ENCODE measurements around the gene HADHB. TPM values are rescaled to one million over a fixed set of nuclear protein-coding genes. Genes with fewer than 3 reads are reported as not detected.
"Not testable (repeated sequence)": the region's sequence is repeated elsewhere in the genome, so short reads cannot be mapped to it uniquely, and the experiment has no call there.

The HADHB gene
- total RNA-seq, 1 donor from 2014 or later = 77.0 TPM

GRCh38 chr2:26243470-26244308 lies 1.1 kb upstream of the HADHB start:
- peak; percentile 38 for DNase-seq (ENCODE audit: low spot score)

- peak; percentile 38 for DNase-seq (ENCODE audit: low spot score)
Observed at GRCh38 chr2:26245231-26245732, 543 bp downstream of the HADHB start.

DNA sequence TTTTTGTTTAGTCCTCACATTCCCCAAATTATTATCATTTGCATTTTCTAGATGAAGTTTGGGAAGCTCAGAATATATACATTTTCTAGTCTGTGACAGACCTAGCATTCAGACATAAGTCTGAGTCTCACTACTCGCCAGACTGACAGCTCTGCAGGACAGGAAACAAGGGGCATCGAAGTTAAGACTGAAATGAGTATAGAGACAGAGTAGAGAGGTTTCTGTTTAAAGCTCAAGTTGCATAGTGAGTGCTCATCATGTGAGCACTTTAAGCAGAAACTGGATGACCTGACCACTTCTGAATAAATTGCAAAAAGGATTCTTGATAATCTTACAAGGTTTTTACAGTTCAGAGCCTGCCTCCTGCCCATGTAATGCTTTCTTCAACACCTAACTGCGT lies 1.1 kb downstream of the HADHB start:
- no peak for DNase-seq (ENCODE audit: low spot score)

GRCh38 chr2:26246818-26247217 lies 2.1 kb downstream of the HADHB start:
- no peak for DNase-seq (ENCODE audit: low spot score)

DNA sequence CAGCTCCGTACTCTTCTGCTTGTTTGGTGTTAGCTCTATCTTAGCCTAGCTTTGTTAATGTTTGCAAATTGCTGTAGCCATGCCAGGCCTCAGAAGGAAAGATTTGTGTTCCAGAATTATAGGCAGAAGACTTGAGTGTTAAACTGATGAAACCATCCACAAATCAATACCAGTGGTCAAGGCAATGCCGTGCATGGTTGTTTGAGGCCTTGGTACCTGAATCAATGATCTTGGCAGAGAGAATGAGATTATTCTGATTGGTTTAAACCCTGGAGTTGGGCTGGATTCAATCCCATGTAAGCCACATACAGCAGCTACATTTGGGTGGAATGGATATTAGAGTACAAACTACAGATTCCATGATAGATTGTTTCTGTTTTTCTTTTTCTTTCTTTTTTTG lies 4.9 kb downstream of the HADHB start:
- DNase-seq (ENCODE audit: low spot score) = no peak

GRCh38 chr2:26251893-26252292 lies 7.2 kb downstream of the HADHB start:
- no peak for DNase-seq (ENCODE audit: low spot score)

DNA sequence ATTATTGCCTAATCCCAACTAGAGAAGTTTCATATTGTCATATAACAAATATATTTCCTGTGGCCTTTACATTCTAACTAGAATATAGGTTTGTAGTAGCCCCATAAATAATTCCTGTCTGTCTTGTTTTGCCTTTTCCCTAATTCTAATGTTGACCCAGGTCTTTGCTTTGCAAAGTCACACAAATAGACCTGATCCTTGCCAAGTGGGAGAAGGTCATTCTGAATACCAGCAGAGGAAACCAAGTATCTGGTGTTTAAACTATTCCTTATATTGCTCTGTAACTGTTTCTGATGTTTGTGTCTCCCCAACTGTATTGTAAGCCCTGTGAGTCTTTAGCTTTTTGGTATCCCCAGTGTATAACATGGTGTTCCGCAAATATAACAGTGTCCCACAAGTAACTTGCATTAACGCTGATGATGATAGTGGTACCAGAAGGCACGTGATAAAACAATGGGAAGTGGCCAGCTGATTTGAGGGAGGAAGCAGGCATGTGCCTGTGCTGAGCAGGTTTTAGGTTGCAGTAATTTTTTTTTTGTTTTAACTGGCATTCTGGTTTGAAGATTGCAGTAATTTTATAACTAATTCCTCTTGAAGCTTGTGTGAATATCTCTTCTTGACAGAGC lies 11.1 kb downstream of the HADHB start:
- DNase-seq (ENCODE audit: low spot score) = no peak

DNA sequence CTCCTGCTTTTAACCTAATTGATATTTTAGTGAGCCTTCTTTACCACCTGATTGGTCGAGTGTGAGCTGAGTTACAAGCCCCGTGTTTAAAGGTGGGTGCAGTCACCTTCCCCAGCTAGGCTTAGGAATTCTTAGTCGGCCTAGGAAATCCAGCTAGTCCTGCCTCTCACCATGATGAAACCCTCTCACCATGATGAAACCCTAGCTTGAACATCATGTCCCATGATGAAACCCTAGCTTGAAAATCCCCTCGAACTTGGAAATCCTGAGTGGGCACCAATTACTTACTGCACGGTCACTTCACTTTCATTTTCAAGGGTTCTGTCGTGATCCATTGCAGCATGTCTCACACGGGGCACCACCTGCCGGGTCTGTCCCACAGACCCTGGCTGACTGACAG lies 14.1 kb downstream of the HADHB start:
- DNase-seq (ENCODE audit: low spot score) = not testable (repeated sequence)

DNA sequence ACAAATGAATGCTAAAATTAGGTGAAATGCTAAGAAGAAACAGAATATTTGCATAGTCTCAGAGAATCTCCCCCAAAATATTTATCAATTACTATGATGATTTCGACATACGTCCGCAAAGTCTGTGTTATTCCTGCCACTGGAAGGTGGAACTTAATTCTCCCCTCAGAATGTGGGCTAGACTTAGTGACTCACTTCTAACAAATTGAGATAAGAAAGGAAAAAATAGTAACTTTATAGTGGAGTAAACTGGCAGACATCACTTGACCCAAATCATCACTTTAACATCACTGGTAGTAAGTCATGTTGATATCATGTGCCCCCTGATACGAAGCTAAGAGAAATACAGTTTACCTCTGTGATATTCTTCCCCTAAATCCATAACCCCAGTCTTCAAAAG lies 23.5 kb downstream of the HADHB start:
- no peak for DNase-seq (ENCODE audit: low spot score)

DNA sequence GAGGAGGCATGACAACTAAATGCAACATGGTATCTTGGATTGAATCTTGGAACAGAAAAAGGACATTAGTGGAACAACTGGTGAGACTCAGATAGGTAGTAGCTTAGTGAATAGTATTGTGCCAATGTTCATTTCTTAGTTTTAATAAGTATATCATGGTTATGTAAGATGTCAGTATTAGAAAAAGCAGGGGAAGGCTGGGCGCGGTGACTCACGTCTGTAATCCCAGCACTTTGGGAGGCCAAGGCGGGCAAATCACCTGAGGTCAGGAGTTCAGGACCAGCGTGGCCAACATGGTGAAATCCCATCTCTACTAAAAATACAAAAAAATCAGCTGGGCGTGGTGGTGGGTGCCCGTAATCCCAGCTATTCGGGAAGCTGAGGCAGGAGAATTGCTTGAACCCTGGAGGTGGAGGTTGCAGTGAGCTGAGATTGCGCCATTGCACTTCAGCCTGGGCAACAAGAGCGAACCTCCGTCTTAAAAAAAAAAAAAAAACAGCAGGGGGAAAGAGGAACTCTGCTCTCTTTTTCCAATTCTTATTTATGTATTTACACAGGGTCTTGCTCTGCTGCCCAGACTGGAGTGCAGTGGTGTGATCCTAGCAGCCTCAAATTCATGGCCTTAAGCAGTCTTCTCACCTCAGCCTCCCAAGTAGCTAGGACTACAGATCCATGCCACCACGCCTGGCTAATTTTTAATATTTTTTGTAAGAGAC lies 24.1 kb downstream of the HADHB start:
- not testable (repeated sequence) for DNase-seq (ENCODE audit: low spot score)

GRCh38 chr2:26269571-26270158 lies 24.9 kb downstream of the HADHB start:
- DNase-seq (ENCODE audit: low spot score) = no peak

- DNase-seq (ENCODE audit: low spot score) = no peak
Observed at GRCh38 chr2:26270373-26270772, 25.6 kb downstream of the HADHB start.

- no peak for DNase-seq (ENCODE audit: low spot score)
Observed at GRCh38 chr2:26273501-26273900, 28.8 kb downstream of the HADHB start.

DNA sequence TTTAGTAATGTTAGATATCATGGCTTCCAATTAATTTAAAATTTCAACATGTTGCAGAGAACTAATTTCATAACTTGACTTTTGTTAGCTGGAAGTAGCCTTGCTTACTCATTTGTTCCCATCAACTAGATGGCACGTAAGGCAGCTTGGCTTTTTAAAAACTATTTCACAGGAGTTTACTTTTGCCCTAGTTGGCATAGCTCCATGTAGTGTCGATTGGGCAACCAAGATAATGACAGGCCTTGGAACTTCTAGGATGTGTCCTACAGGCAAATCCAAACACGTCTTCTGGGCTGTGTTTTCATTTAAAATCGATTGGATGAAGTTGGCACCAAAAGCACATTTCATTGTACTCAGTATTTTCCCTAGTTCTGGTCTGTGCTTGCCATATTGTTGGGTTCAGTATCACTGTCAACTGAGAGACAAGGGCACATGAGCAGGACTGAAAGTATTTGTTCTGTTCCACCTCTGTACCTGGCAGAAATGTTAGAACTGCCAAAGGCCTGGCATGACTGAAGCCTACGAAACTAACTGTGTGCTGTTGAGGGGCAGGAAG lies 29.4 kb downstream of the HADHB start:
- DNase-seq (ENCODE audit: low spot score) = peak; percentile 39

DNA sequence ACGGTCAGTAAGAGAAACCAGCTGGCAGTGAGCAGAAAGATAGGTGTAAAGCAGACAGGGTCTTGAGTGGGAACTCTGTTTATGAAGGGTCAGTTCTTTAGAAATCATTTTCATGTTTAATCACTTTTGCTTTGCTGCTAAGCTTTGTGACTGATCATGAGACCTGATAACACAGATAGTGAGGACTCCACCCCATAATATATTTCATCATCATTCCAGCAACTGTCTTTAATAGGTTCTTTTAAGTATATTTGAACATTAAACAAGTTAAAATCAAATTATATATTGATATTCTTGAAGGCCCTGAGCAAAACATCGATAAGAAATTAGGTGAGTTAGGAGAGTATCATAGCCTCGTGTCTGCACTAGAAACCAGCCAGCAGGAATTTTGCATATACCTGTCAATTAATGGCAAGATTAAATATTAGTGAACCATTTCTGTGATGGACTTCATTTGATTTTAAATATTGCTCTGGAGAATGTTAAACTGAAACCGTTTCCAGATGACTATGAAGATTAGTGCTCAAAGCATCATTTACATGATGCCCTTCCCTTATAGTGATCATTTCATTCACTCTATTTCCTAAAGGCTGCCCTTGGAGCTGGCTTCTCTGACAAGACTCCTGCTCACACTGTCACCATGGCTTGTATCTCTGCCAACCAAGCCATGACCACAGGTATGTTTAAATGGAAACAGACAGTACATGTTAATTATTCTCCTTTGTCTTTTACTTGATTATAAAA lies 31.9 kb downstream of the HADHB start:
- no peak for DNase-seq (ENCODE audit: low spot score)

- DNase-seq (ENCODE audit: low spot score) = no peak
Observed at GRCh38 chr2:26279886-26280285, 35.1 kb downstream of the HADHB start.

DNA sequence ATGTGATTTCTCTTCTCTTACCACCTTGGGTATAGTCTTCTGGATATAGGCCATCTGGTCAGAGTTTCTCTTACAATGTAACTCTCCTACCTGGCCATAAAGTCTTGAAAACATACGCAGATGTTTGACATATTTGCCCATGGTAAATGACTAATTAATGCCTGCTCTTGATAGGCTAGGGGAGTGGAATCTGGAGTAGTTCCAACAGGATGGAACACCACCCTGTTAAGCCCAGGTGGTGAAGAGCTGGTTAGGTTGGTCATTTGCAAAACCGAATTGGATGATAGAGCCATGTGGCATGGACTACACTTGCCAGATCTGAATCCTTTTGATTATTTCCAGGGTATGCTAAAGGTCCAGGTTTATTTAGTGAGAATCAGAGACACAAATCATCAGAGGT lies 36.5 kb downstream of the HADHB start:
- DNase-seq (ENCODE audit: low spot score) = no peak

DNA sequence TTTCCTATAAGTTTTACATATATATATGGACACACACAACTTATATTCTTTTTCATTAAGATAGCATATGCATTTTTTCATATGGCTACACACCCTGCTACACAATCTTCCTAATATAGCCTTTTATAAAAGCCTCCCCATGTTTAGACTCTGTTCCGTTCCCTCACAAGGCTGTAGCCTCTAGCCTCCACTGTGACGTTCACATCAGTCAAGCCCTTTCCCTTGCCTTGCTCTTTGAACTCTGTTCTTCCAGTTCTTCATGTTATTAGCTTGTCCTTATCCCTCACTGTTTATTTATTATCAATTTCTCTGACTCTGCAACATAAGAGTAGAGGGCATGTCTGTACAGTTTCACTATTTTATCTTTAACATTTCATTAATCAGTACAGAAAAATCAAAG lies 38.9 kb downstream of the HADHB start:
- DNase-seq (ENCODE audit: low spot score) = no peak

DNA sequence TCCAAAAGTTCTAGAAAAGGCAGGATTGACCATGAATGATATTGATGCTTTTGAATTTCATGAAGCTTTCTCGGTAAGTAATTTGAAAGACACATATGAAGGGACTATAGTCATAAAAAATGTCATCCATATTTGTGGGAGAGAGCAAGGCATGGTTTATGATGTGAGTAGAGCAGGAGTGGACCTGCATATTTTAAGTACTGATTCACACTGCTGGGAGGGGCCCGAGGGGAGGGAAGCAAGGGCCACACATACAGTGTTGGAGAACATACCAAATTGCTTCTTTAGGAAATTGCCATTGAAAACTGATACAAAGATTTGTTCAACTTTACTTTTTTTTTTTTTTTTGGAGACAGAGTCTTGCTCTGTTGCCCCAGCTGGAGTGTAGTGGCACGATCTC lies 39.4 kb downstream of the HADHB start:
- no peak for DNase-seq (ENCODE audit: low spot score)

GRCh38 chr2:26285931-26286330 lies 41.2 kb downstream of the HADHB start:
- no peak for DNase-seq (ENCODE audit: low spot score)

GRCh38 chr2:26290001-26290400 lies 45.3 kb downstream of the HADHB start:
- no peak for DNase-seq (ENCODE audit: low spot score)
